Activated CD8-positive, alpha-beta memory T cell treated with anti-CD3 and anti-CD28 coated beads, Interleukin-2, amount 10 ng/mL, durations not matched to agents 7 days and 5 days (primary cell): ENCODE measurements around the gene AMPD2. TPM values are rescaled to one million over a fixed set of nuclear protein-coding genes. Genes with fewer than 3 reads are reported as not detected.

Experiments
- ATAC-seq: fragments of 150-1000 bp; cut with Tn5 transposase; one replicate; pipeline ENCODE4 v1.10.0; 2021; ENCODE audit warnings: moderate library complexity
- CTCF ChIA-PET: fragments of 350-600 bp; sonication (Branson Sonifier 250); formaldehyde crosslinking; loops from one replicate; lab custom pipeline; 2021; ENCODE audit warnings: antibody characterized with exemption; lab: Charles Lee
- DNase-seq: peaks from one replicate; pipeline ENCODE4 v3.0.0-alpha.2; 2020
- H3K27ac Mint-ChIP-seq: one replicate; pipeline ENCODE4 v1.8.0; 2021; ENCODE audit warnings: mild to moderate bottlenecking, mixed read lengths
- H3K27me3 Mint-ChIP-seq: one replicate; pipeline ENCODE4 v1.8.0; 2021; ENCODE audit warnings: mixed read lengths
- H3K36me3 Mint-ChIP-seq: one replicate; pipeline ENCODE4 v1.8.0; 2021; ENCODE audit warnings: mild to moderate bottlenecking, mixed read lengths
- H3K4me1 Mint-ChIP-seq: one replicate; pipeline ENCODE4 v1.8.0; 2021; ENCODE audit warnings: mixed read lengths
- H3K4me3 Mint-ChIP-seq: one replicate; pipeline ENCODE4 v1.8.0; 2021; ENCODE audit warnings: mild to moderate bottlenecking, moderate library complexity, mixed read lengths
- H3K9me3 Mint-ChIP-seq: one replicate; pipeline ENCODE4 v1.8.0; 2022; ENCODE audit warnings: low read depth, mixed read lengths
- total RNA-seq, 2 experiments: library from RNA; stranded (reverse); gene quantifications; one replicate each; pipeline ENCODE4 v1.2.3, GENCODE V29; 2021

AMPD2 gene
- total RNA-seq, 2 experiments from 2014 or later = 90.4 to 113 TPM

GRCh38 chr1:109598655-109599054, 21.0 kb upstream of the AMPD2 start:
- Mint-ChIP-seq H3K27ac (no peak overlapping the region), H3K27me3 (no peaks in the 10 kb centered on the region), H3K9me3 (no peaks in the 10 kb centered on the region), H3K36me3 (peaks cover 15% of the 10 kb centered on the region), H3K4me1 (no peaks in the 10 kb centered on the region), H3K4me3 (no peak overlapping the region)
- no peak for ATAC-seq
- DNase-seq = no peak
- CTCF ChIA-PET = interaction anchor here (1.5 to 2.7 kb wide), 2 partner anchors 33 to 45 kb away, joined by 3 to 8 read pairs; no protein-coding TSS in a partner anchor

- H3K9me3 Mint-ChIP-seq = no peaks in the 10 kb centered on the region
- H3K27ac Mint-ChIP-seq = no peak overlapping the region
- CTCF ChIA-PET = interaction anchor here (1.8 to 2.2 kb wide), 2 partner anchors 37 to 57 kb away, joined by 5 to 6 read pairs; no protein-coding TSS in a partner anchor
- H3K4me3 Mint-ChIP-seq = no peak overlapping the region
- H3K36me3 Mint-ChIP-seq = peaks cover 4% of the 10 kb centered on the region
- DNase-seq = no peak
- no peaks in the 10 kb centered on the region for H3K4me1 Mint-ChIP-seq
- no peaks in the 10 kb centered on the region for H3K27me3 Mint-ChIP-seq
- ATAC-seq = no peak
These were observed 16.4 kb upstream of the AMPD2 start for GRCh38 chr1:109603229-109603628.

- DNase-seq (no peak), ATAC-seq (no peak)
- Mint-ChIP-seq H3K4me1 (no peaks in the 10 kb centered on the region), H3K27ac (no peak overlapping the region), H3K4me3 (no peak overlapping the region), H3K9me3 (no peaks in the 10 kb centered on the region), H3K27me3 (no peaks in the 10 kb centered on the region), H3K36me3 (no peaks in the 10 kb centered on the region)
- CTCF ChIA-PET = interaction anchor here (0.9 kb wide), 2 partner anchors 10 to 379 kb away, joined by 3 read pairs; partner anchors contain the start of gene AHCYL1
These were observed 14.3 kb upstream of the AMPD2 start for GRCh38 chr1:109605381-109605780.

- CTCF ChIA-PET = interaction anchor here (1.0 to 5.2 kb wide), 2 partner anchors 30 to 58 kb away, joined by 3 to 27 read pairs; no protein-coding TSS in a partner anchor
- no peak overlapping the region for H3K4me3 Mint-ChIP-seq
- ATAC-seq = no peak
These were observed 9.8 kb upstream of the AMPD2 start for GRCh38 chr1:109609881-109610280.

GRCh38 chr1:109610609-109611307, 8.9 kb upstream of the AMPD2 start:
- H3K36me3 Mint-ChIP-seq = no peaks in the 10 kb centered on the region
- no peaks in the 10 kb centered on the region for H3K27me3 Mint-ChIP-seq
- H3K4me1 Mint-ChIP-seq = peaks cover 2% of the 10 kb centered on the region
- H3K4me3 Mint-ChIP-seq = no peak overlapping the region
- no peak overlapping the region for H3K27ac Mint-ChIP-seq
- CTCF ChIA-PET = interaction anchor here (1.0 to 5.2 kb wide), 3 partner anchors 26 to 59 kb away, joined by 3 to 27 read pairs (median 3); no protein-coding TSS in a partner anchor
- ATAC-seq (no peak), DNase-seq (no peak)
- no peaks in the 10 kb centered on the region for H3K9me3 Mint-ChIP-seq

More at GRCh38 chr1:109609881-109610280, 9.8 kb upstream of the AMPD2 start:
- H3K27me3 Mint-ChIP-seq = no peaks in the 10 kb centered on the region
- no peaks in the 10 kb centered on the region for H3K36me3 Mint-ChIP-seq
- H3K9me3 Mint-ChIP-seq = no peaks in the 10 kb centered on the region
- no peak for DNase-seq
- H3K4me1 Mint-ChIP-seq = no peaks in the 10 kb centered on the region
- H3K27ac Mint-ChIP-seq = no peak overlapping the region

- CTCF ChIA-PET = interaction anchor here (0.7 to 5.2 kb wide), 5 partner anchors 9 to 65 kb away, joined by 3 to 27 read pairs (median 9); no protein-coding TSS in a partner anchor
- no peak for ATAC-seq
These were observed 8.2 kb upstream of the AMPD2 start for GRCh38 chr1:109611308-109611990.

GRCh38 chr1:109613361-109614147, 6.1 kb upstream of the AMPD2 start:
- Mint-ChIP-seq H3K4me1 (peaks cover 22% of the 10 kb centered on the region), H3K36me3 (no peaks in the 10 kb centered on the region), H3K27ac (no peak overlapping the region), H3K9me3 (no peaks in the 10 kb centered on the region), H3K27me3 (no peaks in the 10 kb centered on the region), H3K4me3 (no peak overlapping the region)
- CTCF ChIA-PET = interaction anchor here (1.2 to 5.2 kb wide), 6 partner anchors 9 to 67 kb away, joined by 3 to 27 read pairs (median 8); partner anchors contain the start of gene GNAI3
- DNase-seq (no peak), ATAC-seq (no peak)

More at GRCh38 chr1:109611308-109611990, 8.2 kb upstream of the AMPD2 start:
- Mint-ChIP-seq H3K9me3 (no peaks in the 10 kb centered on the region), H3K27ac (no peak overlapping the region), H3K4me1 (peaks cover 9% of the 10 kb centered on the region), H3K36me3 (no peaks in the 10 kb centered on the region), H3K4me3 (no peak overlapping the region), H3K27me3 (no peaks in the 10 kb centered on the region)
- no peak for DNase-seq

GRCh38 chr1:109615879-109616278, 3.8 kb upstream of the AMPD2 start:
- Mint-ChIP-seq H3K27ac (no peak overlapping the region), H3K9me3 (no peaks in the 10 kb centered on the region), H3K4me3 (no peak overlapping the region), H3K36me3 (no peaks in the 10 kb centered on the region), H3K4me1 (peaks cover 32% of the 10 kb centered on the region), H3K27me3 (no peaks in the 10 kb centered on the region)
- CTCF ChIA-PET = interaction anchor here (0.9 to 2.0 kb wide), 6 partner anchors 24 to 126 kb away, joined by 3 to 9 read pairs (median 4); partner anchors contain the start of gene GNAI3
- no peak for ATAC-seq
- DNase-seq = no peak

GRCh38 chr1:109616391-109616790, 3.2 kb upstream of the AMPD2 start:
- no peak for DNase-seq
- no peaks in the 10 kb centered on the region for H3K27me3 Mint-ChIP-seq
- H3K9me3 Mint-ChIP-seq = no peaks in the 10 kb centered on the region
- ATAC-seq = no peak
- CTCF ChIA-PET = interaction anchor here (0.9 to 2.0 kb wide), 7 partner anchors 24 to 368 kb away, joined by 3 to 9 read pairs (median 4); partner anchors contain the start of genes AHCYL1 and GNAI3
- peaks cover 33% of the 10 kb centered on the region for H3K4me1 Mint-ChIP-seq
- H3K27ac Mint-ChIP-seq = no peak overlapping the region
- no peak overlapping the region for H3K4me3 Mint-ChIP-seq
- H3K36me3 Mint-ChIP-seq = no peaks in the 10 kb centered on the region

- peaks cover 42% of the 10 kb centered on the region for H3K4me1 Mint-ChIP-seq
- H3K36me3 Mint-ChIP-seq = peaks cover 1% of the 10 kb centered on the region
- peak overlapping the region; percentile 9 for H3K27ac Mint-ChIP-seq
- no peaks in the 10 kb centered on the region for H3K9me3 Mint-ChIP-seq
- DNase-seq (peak; percentile 26), ATAC-seq (no peak)
- CTCF ChIA-PET = interaction anchor here (0.9 to 2.0 kb wide), 6 partner anchors 23 to 367 kb away, joined by 3 to 9 read pairs (median 4); partner anchors contain the start of genes AHCYL1 and GNAI3
- no peak overlapping the region for H3K4me3 Mint-ChIP-seq
- H3K27me3 Mint-ChIP-seq = no peaks in the 10 kb centered on the region
These were observed 2.3 kb upstream of the AMPD2 start for GRCh38 chr1:109617291-109617801.

GRCh38 chr1:109618661-109619575, 719 bp upstream of the AMPD2 start:
- H3K27ac Mint-ChIP-seq = peak overlapping the region; percentile 98
- H3K4me1 Mint-ChIP-seq = peaks cover 58% of the 10 kb centered on the region
- H3K9me3 Mint-ChIP-seq = no peaks in the 10 kb centered on the region
- ATAC-seq (no peak), DNase-seq (no peak)
- no peaks in the 10 kb centered on the region for H3K27me3 Mint-ChIP-seq
- peak overlapping the region; percentile 99 for H3K4me3 Mint-ChIP-seq
- CTCF ChIA-PET = interaction anchor here (0.8 to 9.1 kb wide), 8 partner anchors 11 to 366 kb away, joined by 3 to 112 read pairs (median 7); partner anchors contain the start of genes AHCYL1, CYB561D1 and GNAI3
- peaks cover 1% of the 10 kb centered on the region for H3K36me3 Mint-ChIP-seq
